ENCODE data around the gene FAM169A. TPM values are rescaled to one million over a fixed set of nuclear protein-coding genes. Genes with fewer than 3 reads are reported as not detected.
"Not testable (repeated sequence)": the region's sequence is repeated elsewhere in the genome, so short reads cannot be mapped to it uniquely, and the experiment has no call there.

Gene FAM169A
- total RNA-seq, 1 experiment from 2014 or later = 63.1 TPM

DNA sequence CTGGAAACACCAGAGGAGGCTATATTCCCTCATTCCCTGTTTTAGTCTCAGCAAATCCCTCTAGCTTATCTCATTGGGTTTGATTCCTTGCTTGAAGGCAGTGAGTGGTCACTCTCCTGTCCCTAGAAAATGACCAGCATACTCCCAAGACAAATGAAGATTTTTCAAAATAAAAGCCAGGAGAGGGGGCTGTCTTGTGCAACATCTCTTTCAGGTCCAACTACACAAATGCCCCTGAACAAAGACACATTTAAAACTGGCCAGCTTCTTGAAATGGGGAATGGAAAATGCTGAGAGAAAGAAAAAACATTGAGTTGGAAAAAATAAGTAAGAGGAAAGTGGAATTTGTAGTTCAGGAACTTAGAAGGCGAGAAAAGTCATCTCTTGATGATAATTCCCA lies 49.3 kb upstream of the FAM169A start:
- Mint-ChIP-seq H3K4me3 (no peak overlapping the region), H3K27me3 (ENCODE audit: low read depth) (no peaks in the 10 kb centered on the region), H3K27ac (no peak overlapping the region), H3K36me3 (ENCODE audit: insufficient read depth in 1 of 3, low read depth in 3 of 3) (peaks cover 0 to 2% (median 0%) of the 10 kb centered on the region in 3 experiments; a peak in 2 of 7 replicates), H3K9me3 (peaks cover 8 to 10% of the 10 kb centered on the region in 2 experiments; a peak in 4 of 5 replicates), H3K4me1 (0 out of 4 replicates have a peak, but pooled peaks cover 0 to 2% of the 10 kb centered on the region in 2 experiments)
- Histone ChIP-seq H3K23ac (ENCODE audit: insufficient read length, low read depth, low read length) (no peak overlapping the region), H3K27ac (ENCODE audit: insufficient read length, low read depth, low read length) (no peak overlapping the region), H3K56ac (ENCODE audit: insufficient read length, low read depth, low read length) (no peak overlapping the region), H2BK5ac (ENCODE audit: insufficient read length, low read length) (no peak overlapping the region), H4K20me1 (ENCODE audit: control insufficient read depth, insufficient read depth, insufficient read length) (no peaks in the 10 kb centered on the region), H3K9me3 (ENCODE audit: control insufficient read depth, low read depth, low read length) (no peaks in the 10 kb centered on the region), H4K8ac (replicated peaks; ENCODE audit: insufficient read length, low read depth, low read length) (no peak overlapping the region), H2BK20ac (ENCODE audit: low read depth, low read length, poor library complexity, severe bottlenecking) (no peak overlapping the region), H3K4ac (ENCODE audit: low read depth, low read length) (no peak overlapping the region), H3K4me1 (ENCODE audit: insufficient read depth, low read length) (no peaks in the 10 kb centered on the region), H2BK120ac (ENCODE audit: low read depth, low read length, poor library complexity, severe bottlenecking) (no peak overlapping the region), H2BK15ac (ENCODE audit: low read depth, low read length) (no peak overlapping the region), H3K4me2 (ENCODE audit: insufficient read depth, insufficient read length, low read length) (no peak overlapping the region), H3K23me2 (ENCODE audit: insufficient read length, low read depth, low read length, poor library complexity, severe bottlenecking) (no peaks in the 10 kb centered on the region), H2AFZ (ENCODE audit: low read length) (no peak overlapping the region), H2BK12ac (ENCODE audit: insufficient read length, low read depth, low read length) (no peak overlapping the region), H3T11ph (ENCODE audit: low read length) (no peak overlapping the region), H4K5ac (ENCODE audit: insufficient read length, low read depth, low read length) (no peak overlapping the region), H3K14ac (ENCODE audit: insufficient read depth, low read length) (no peak overlapping the region), H3K27me3 (ENCODE audit: insufficient read depth, low read length) (no peaks in the 10 kb centered on the region), H2AK5ac (ENCODE audit: insufficient read length, low read length) (no peak overlapping the region), H4K91ac (ENCODE audit: insufficient read length, low read depth, low read length) (no peak overlapping the region), H3K18ac (ENCODE audit: insufficient read length, low read depth, low read length) (no peak overlapping the region), H3K79me1 (ENCODE audit: insufficient read depth, low read depth, low read length, poor library complexity, severe bottlenecking) (no peaks in the 10 kb centered on the region), H3K9ac (ENCODE audit: extremely low read depth, insufficient read length, low read length) (no peak overlapping the region), H3K79me2 (ENCODE audit: insufficient read depth, low read length) (no peaks in the 10 kb centered on the region)
- TF ChIP-seq CTCF (conservative IDR thresholded peaks at IDR 0.05) = no peak
- DNase-seq = no peak
- WGBS (ENCODE audit: extremely low coverage, insufficient read length, low lambda C conversion rate) = no CpG with 5 or more reads among the region's 1 CpG

- peaks cover 10 to 15% (median 11%) of the 10 kb centered on the region in 3 experiments; a peak in 6 of 7 replicates for H3K36me3 Mint-ChIP-seq (ENCODE audit: insufficient read depth in 1 of 3, low read depth in 3 of 3)
- not testable (repeated sequence) for H3K27ac Mint-ChIP-seq; H3K23me2 ChIP-seq (ENCODE audit: insufficient read length, low read depth, low read length, poor library complexity, severe bottlenecking); H3K4me1 ChIP-seq (ENCODE audit: insufficient read depth, low read length); H3K23ac ChIP-seq (ENCODE audit: insufficient read length, low read depth, low read length); H3K4me2 ChIP-seq (ENCODE audit: insufficient read depth, insufficient read length, low read length); H4K20me1 ChIP-seq (ENCODE audit: control insufficient read depth, insufficient read depth, insufficient read length); H3K27me3 ChIP-seq (ENCODE audit: insufficient read depth, low read length); H2BK12ac ChIP-seq (ENCODE audit: insufficient read length, low read depth, low read length); H3K79me1 ChIP-seq (ENCODE audit: insufficient read depth, low read depth, low read length, poor library complexity, severe bottlenecking); H2BK15ac ChIP-seq (ENCODE audit: low read depth, low read length); H3K18ac ChIP-seq (ENCODE audit: insufficient read length, low read depth, low read length); H3K27me3 Mint-ChIP-seq (ENCODE audit: low read depth); H3K9me3 ChIP-seq (ENCODE audit: control insufficient read depth, low read depth, low read length); H4K91ac ChIP-seq (ENCODE audit: insufficient read length, low read depth, low read length); DNase-seq; H3K9ac ChIP-seq (ENCODE audit: extremely low read depth, insufficient read length, low read length); H2AFZ ChIP-seq (ENCODE audit: low read length); H3K79me2 ChIP-seq (ENCODE audit: insufficient read depth, low read length); H3K27ac ChIP-seq (ENCODE audit: insufficient read length, low read depth, low read length); H3K4ac ChIP-seq (ENCODE audit: low read depth, low read length); H2AK5ac ChIP-seq (ENCODE audit: insufficient read length, low read length); H3K56ac ChIP-seq (ENCODE audit: insufficient read length, low read depth, low read length); H3K4me1 Mint-ChIP-seq; H3T11ph ChIP-seq (ENCODE audit: low read length); H2BK20ac ChIP-seq (ENCODE audit: low read depth, low read length, poor library complexity, severe bottlenecking); H4K5ac ChIP-seq (ENCODE audit: insufficient read length, low read depth, low read length); H2BK120ac ChIP-seq (ENCODE audit: low read depth, low read length, poor library complexity, severe bottlenecking); H3K14ac ChIP-seq (ENCODE audit: insufficient read depth, low read length); H3K4me3 Mint-ChIP-seq; H2BK5ac ChIP-seq (ENCODE audit: insufficient read length, low read length); H4K8ac ChIP-seq (replicated peaks; ENCODE audit: insufficient read length, low read depth, low read length)
- no CpG with 5 or more reads among the region's 2 CpGs for WGBS (ENCODE audit: extremely low coverage, insufficient read length, low lambda C conversion rate)
- H3K9me3 Mint-ChIP-seq = peaks cover 26 to 29% of the 10 kb centered on the region in 2 experiments
Measured at GRCh38 chr5:74911421-74911820, 45.2 kb upstream of the FAM169A start.
